Thyroid gland (tissue), 4 donors: ENCODE measurements around the gene PLEKHG4. TPM values are rescaled to one million over a fixed set of nuclear protein-coding genes. Genes with fewer than 3 reads are reported as not detected.

Experiments used
- DNase-seq, 2 donors: peaks; one replicate each; pipeline ENCODE4 v3.0.0-alpha.2; 2019
- H3K27ac ChIP-seq, 3 donors: fragments of 200-600 bp; sonication (generic); 1 replicate in 2 of 3; 2 replicates in 1 of 3; pipeline ENCODE4 v1.5.1; 2016 to 2019; ENCODE audit warnings: mild to moderate bottlenecking in 1 of 3, moderate library complexity in 1 of 3
- H3K27me3 ChIP-seq: fragments of 200-600 bp; sonication (generic); one replicate; pipeline ENCODE4 v1.5.1; 2019
- H3K36me3 ChIP-seq, 2 donors: fragments of 200-600 bp; sonication (generic); one replicate each; pipeline ENCODE4 v1.5.1; 2016 to 2019
- H3K4me1 ChIP-seq, 2 donors: fragments of 200-600 bp; sonication (generic); one replicate each; pipeline ENCODE4 v1.5.1; 2017 to 2019
- H3K4me3 ChIP-seq, 3 donors: fragments of 200-600 bp; sonication (generic); replicated peaks in 1 of 3; 1 replicate in 2 of 3; 2 replicates in 1 of 3; pipeline ENCODE4 v1.5.1; 2016; ENCODE audit warnings: mild to moderate bottlenecking in 1 of 3
- H3K9me3 ChIP-seq: fragments of 200-600 bp; sonication (generic); one replicate; pipeline ENCODE4 v1.5.1; 2017
- CTCF ChIP-seq, 6 experiments: fragments of 200-600 bp in 3 of 6; fragments of 450-650 bp in 3 of 6; sonication (generic) in 3 of 6; IDR thresholded peaks; one replicate each; pipeline ENCODE4 v1.5.1; 2016 to 2019; ENCODE audit warnings: antibody characterized with exemption in 6 of 6, mild to moderate bottlenecking in 2 of 6, inconsistent platforms in 1 of 6, moderate library complexity in 1 of 6
- POLR2A ChIP-seq, 2 donors: fragments of 450-650 bp; IDR thresholded peaks; one replicate each; pipeline ENCODE4 v1.6.1; 2017; ENCODE audit warnings: antibody characterized with exemption in 2 of 2, mild to moderate bottlenecking in 2 of 2, moderate library complexity in 1 of 2
- WGBS, 2 donors: methylation state at CpG; one replicate each; pipeline ENCODE4 v1.1.5; 2017; 5-methylcytosine and 5-hydroxymethylcytosine counted together
- intact Hi-C: fragments of 100-400 bp; cut with DNase I; formaldehyde crosslinking; loops from one replicate; pipeline ENCODE4 v1.15.1; 2023
- total RNA-seq, 4 donors: library from RNA; depleted of rRNA; stranded (reverse); fragments of >200 nt; gene quantifications; one replicate each; pipeline ENCODE4 v1.2.3, GENCODE V29; 2016

PLEKHG4 gene
- total RNA-seq, 4 donors from 2014 or later: 8.2 to 11.7 (median 9.5) TPM

GRCh38 chr16:67271446-67271845, 7.9 kb upstream of the PLEKHG4 start:
- WGBS, 2 donors: 90 to 95% methylated on average over 3 to 4 of the region's 4 CpGs

DNA sequence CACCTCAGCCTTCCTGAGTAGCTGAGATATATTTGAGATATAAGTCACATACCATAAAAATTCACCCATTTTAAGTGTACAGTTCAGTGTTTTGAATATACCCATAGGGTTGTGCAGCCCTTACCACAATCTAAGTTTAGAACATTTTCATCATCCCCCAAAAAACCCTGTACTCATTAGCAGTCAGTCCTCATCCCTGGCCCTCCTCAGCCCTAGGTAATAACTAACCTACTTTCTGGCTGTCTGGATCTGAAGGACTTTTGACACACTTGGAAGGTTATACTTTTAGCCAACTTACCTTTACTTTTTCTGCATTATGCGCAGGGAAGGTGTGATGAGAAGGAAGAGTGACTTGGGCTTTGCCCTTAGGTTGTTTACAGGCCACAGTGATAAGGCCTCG, 4.0 kb upstream of the PLEKHG4 start:
- H3K27me3 ChIP-seq: no peaks in the 10 kb centered on the region

More at GRCh38 chr16:67271446-67271845, 7.9 kb upstream of the PLEKHG4 start:
- TF ChIP-seq POLR2A (IDR thresholded peaks at IDR 0.05) (no peak), CTCF (IDR thresholded peaks at IDR 0.05) (no peak)
- intact Hi-C loops: no loop called here
- DNase-seq: no peak
- H3K4me1 ChIP-seq: peaks cover 0 to 2% of the 10 kb centered on the region in 2 donors
- H3K36me3 ChIP-seq: no peaks in the 10 kb centered on the region
- no peaks in the 10 kb centered on the region for H3K27me3 ChIP-seq
- no peak overlapping the region for H3K27ac ChIP-seq
- no peaks in the 10 kb centered on the region for H3K9me3 ChIP-seq
- no peak overlapping the region for H3K4me3 ChIP-seq

GRCh38 chr16:67277294-67277998, 1.9 kb upstream of the PLEKHG4 start:
- H3K4me3 ChIP-seq: no peak overlapping the region
- WGBS, 2 donors: 81 to 89% methylated on average over 4 of the region's 4 CpGs
- TF ChIP-seq CTCF (IDR thresholded peaks at IDR 0.05): no peak
- TF ChIP-seq POLR2A (IDR thresholded peaks at IDR 0.05): no peak

More for the DNA sequence above, 4.0 kb upstream of the PLEKHG4 start:
- Histone ChIP-seq H3K4me3 (no peak overlapping the region), H3K36me3 (no peaks in the 10 kb centered on the region), H3K9me3 (no peaks in the 10 kb centered on the region), H3K4me1 (peaks cover 6 to 22% of the 10 kb centered on the region in 2 donors), H3K27ac (no peak overlapping the region)
- no peak for DNase-seq
- 91 to 94% methylated on average over 2 of the region's 2 CpGs for WGBS, 2 donors
- no peak for TF ChIP-seq CTCF (IDR thresholded peaks at IDR 0.05)
- TF ChIP-seq POLR2A (IDR thresholded peaks at IDR 0.05): no peak
- intact Hi-C loops: no loop called here

GRCh38 chr16:67277999-67278772, 1.1 kb upstream of the PLEKHG4 start:
- H3K9me3 ChIP-seq: no peaks in the 10 kb centered on the region
- no peaks in the 10 kb centered on the region for H3K36me3 ChIP-seq
- intact Hi-C loops: no loop called here
- H3K4me1 ChIP-seq: peaks cover 6 to 22% of the 10 kb centered on the region in 2 donors
- TF ChIP-seq POLR2A (IDR thresholded peaks at IDR 0.05) (no peak), CTCF (IDR thresholded peaks at IDR 0.05) (no peak)
- WGBS, 2 donors: 64 to 81% methylated on average over 10 to 11 of the region's 13 CpGs
- DNase-seq: no peak
- H3K27me3 ChIP-seq: no peaks in the 10 kb centered on the region
- peak overlapping the region in 2 of 3 donors; percentile 33 to 45 for H3K27ac ChIP-seq
- H3K4me3 ChIP-seq: peak overlapping the region in 1 of 3 donors; percentile 57

More at GRCh38 chr16:67277294-67277998, 1.9 kb upstream of the PLEKHG4 start:
- Histone ChIP-seq H3K27me3 (no peaks in the 10 kb centered on the region), H3K27ac (peak overlapping the region in 1 of 3 donors; percentile 33), H3K4me1 (peaks cover 6 to 22% of the 10 kb centered on the region in 2 donors), H3K36me3 (no peaks in the 10 kb centered on the region), H3K9me3 (no peaks in the 10 kb centered on the region)
- no peak for DNase-seq
- intact Hi-C loops: no loop called here
